Activated T-cell treated with anti-CD3 and anti-CD28 coated beads, Interleukin-2, amount 50 U/mL, for 48 hours (primary cell): Measurements from ENCODE around the gene ATP6V0E1.
"Not testable (repeated sequence)": the region's sequence is repeated elsewhere in the genome, so short reads cannot be mapped to it uniquely, and the experiment has no call there.

ENCODE experiments used
- DNase-seq, 2 experiments: peaks; one replicate each; pipeline ENCODE4 v3.0.0-alpha.2; 2020

Gene ATP6V0E1

DNA sequence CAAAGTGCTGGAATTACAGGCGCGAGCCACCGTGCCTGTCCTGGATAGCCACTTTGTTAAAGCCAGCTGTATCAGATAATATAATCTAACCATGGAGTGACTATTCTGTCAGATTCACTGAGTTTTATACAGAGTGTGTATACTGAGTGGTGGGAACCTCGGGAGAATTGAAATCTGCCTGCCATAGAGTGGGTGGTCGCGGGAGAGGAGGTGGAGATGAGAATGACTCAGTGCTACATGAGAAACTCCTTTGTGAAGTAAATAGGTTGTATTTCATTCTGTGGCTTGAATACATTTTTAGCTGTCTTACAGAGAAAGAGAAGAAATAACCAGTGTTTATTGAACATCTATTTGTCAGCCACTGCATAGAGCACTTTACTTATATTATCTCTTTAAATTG, 26.4 kb downstream of the ATP6V0E1 start:
- peak; percentile 31 to 36 for DNase-seq

DNA sequence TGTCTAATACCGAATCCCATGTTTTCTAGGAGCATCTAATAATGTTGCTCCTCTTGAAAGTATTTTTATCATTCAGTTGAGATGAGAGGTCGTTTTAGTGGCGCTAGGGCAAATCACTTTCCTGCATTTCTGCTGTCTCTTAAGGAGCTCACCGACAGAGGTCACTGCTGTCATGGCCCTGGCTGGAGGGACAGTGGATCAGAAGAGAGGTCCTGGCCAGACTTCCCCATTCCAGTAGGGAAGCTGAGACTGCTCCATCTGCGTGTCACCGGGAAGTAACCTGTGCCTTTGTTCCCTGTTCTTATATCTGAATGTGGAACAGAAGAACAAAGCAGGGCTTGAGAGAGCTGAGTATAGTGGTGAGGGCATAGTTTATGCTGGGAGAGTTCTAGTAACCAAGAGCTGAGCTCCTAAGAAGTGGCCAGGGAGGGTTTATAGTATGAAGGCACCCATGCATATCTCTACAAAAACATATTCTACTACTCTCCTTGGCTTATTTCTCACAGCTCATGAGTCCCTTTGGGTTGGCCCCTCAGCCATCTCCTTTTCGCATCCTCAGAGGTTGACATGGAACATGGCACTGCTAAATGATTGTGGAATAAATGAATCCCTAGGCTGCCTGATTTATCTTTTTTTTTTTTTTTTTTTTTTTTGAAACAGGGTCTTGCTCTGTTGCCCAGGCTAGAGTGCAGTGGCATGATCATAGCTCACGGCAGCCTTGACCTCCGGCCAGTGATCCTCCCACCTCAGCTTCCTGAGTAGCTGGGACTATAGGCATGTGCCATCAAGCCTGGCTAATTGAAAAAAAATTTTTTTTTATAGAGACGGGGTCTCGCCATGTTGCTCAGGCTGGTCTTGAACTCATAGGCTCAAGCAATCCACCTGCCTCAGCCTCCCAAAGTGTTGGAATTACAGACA, 27.2 kb downstream of the ATP6V0E1 start:
- DNase-seq: no peak

DNA sequence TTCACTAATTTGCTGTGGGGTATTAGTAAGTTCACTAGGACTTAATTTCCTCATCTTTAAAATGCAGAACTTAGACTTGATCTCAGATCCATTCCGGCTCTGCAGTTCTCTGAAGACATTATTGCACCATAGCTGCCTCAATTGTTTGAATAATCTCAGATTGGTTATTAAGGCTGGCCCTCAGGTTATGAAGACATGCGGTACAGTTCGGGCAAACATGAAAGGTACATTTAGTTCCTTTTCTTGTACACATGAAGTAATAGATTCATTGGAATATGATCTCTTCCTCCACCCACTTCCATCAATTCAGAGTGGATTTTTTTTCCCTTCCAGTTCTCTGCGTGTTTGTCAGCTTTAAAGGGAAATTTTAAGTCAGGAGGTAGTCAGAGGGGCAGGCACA, 28.0 kb downstream of the ATP6V0E1 start:
- DNase-seq: no peak

DNA sequence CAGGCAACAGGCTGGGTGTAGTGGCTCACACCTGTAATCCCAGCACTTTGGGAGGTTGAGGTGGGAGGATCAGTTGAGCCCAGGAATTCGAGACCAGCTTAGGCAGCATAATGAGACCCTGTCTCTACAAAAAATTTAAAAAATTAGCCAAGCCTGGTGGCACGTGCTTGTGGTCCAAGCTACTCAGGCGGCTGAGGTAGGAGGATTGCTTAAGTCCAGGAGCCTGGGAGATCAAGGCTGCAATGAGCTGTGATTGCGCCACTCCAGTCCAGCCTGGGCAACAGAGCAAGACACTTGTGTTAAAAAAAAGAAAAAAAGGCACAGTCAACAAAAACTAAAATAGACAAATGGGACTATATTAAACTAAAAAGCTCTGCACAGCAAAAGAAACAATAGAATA, 29.3 kb downstream of the ATP6V0E1 start:
- no peak for DNase-seq

DNA sequence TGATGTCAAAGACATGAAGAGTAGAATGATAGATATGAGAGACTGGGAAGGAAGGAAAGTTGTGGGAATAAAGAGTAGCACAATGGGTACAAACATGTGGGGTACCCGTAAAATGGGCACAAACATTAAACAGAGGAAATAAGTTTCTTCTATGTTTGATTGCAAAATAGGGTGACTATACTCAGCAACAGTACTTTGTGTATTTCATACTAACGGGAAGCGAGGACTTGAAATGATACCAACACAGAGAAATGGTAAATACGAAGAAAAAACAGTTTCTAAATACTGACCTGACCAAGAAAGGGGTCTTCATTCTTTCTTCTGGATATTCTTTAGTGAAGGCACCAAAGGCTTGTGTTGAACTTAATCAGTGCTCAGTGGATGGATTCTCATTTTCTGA, 31.1 kb downstream of the ATP6V0E1 start:
- DNase-seq: no peak

DNA sequence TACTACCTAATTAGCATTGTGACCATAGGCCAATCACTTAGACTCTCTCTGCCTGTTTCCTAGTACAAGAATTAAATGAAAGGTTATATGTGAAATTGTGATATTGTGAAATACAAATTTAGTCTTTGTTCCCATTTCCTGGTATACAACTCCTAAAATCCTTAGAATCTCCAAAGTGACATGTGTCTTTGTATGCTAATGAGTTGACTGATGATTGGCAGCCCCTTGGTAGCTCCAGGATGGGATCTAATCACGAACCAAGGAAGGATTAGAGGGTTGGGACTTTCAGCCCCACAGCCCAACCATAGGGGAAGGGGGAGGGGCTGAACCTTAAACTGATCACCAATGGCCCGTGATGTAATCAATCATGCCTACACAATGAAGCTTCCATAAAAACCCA, 31.6 kb downstream of the ATP6V0E1 start:
- DNase-seq: no peak

DNA sequence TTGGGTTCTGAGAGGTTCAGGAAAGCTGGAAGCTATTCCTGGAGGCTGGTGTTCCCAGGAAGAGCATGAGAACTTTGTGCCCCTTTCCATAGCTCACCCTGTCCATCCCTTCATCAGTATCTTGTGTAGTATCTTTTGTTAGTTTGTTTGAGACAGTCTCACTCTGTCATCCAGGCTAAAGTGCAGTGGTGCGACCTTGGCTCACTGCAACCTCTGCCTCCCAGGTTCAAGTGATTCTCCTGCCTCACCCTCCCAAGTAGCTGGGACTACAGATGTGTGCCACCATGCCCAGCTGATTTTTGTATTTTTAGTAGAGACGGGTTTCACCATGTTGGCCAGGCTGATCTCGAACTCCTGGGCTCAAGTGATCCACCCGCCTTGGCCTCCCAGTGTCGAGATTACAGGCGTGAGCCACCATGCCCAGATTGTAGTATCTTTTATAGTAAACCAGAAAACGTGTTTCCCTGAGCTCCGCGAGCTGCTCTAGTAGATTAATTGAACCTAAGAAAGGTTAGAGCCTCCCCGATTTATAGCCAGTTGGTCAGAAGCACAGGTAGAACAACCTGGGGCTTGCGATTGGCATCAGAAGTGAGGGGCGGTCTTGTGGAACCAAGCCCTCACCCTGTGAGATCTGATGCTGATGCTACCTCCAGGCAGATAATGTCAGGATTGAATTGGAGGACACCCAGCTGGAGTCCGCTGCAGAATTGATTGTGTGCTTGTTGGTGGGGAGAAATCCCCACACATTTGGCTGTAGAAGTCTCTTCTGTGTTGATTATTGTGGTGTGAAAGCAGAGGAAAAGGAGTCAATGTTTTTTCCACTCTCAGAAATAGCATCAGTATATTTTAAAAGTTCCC, 32.3 kb downstream of the ATP6V0E1 start:
- peak in 1 of 2 experiments; percentile 12 for DNase-seq

DNA sequence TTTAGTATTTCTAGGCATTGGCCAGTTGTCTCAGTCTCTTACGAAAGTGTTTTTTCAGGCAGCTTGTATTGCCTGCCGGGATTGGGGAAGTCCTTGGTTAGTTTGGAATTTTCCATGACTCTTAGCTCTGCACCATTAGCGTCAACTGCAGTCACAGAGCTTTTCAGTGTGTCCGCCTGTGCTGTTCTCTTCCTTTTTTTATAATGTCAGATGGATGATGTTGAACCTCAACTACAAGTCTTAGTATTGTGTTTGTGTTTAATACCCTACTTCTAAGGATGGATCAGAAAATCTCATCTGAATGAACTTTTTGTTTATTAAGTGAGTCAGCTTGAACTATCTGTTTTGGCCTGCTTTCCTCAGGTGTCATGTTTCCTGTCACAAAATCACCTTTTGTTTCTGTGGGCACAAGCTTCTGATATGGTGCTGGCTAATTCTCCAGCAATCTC, 33.1 kb downstream of the ATP6V0E1 start:
- peak in 1 of 2 experiments; percentile 4 for DNase-seq

DNA sequence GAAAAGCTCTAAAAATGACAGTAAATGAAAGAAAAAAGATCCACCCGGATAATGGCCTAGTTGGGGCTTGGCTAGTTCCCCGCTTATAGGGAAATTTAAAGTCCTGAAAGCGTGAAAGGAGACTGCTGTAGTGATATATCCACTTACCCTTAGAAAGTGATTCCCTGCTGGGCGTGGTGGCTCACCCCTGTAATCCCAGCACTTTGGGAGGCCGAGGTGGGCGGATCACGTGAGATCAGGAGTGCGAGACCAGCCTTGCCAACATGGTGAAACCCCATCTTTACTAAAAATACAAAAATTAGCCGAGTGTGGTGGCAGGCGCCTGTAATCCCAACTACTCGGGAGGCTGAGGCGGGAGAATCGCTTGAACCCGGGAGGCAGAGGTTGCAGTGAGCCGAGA, 33.5 kb downstream of the ATP6V0E1 start:
- DNase-seq: not testable (repeated sequence)

DNA sequence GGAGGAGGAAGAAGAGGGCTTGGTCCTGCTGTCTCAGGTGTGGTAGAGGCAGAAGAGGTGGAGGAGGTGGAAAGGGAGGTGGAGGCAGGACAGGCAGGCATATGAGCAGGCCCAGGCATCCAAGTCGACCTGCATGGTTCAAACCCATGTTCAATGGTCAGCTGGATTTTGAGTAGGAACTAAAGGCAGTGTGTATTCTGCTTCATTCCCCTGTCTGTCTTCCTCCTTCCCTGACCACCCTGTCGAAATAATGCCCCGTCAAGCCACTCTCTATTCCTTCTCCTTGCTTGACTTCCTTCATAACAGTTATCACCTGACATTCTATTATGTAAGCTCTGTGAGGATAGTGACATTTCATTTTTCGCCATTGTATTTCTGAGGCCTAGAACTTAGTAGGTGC, 34.8 kb downstream of the ATP6V0E1 start:
- DNase-seq: no peak

DNA sequence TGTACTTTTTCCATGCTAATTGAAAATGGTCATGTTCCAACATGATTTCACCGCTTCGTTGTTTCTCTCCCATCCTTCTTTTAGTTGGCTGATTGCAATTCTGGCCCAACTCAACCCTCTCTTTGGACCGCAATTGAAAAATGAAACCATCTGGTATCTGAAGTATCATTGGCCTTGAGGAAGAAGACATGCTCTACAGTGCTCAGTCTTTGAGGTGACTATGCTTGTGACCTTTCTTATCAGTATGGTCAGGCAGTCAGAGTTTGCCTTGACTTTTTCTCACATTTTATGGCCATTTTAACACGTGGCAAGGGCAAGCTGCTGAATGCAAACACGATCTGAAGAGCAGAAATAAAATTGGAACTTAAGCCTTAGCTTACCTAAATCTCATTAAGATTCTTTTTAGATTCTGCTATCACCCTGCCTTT, 36.6 kb downstream of the ATP6V0E1 start:
- no peak for DNase-seq

DNA sequence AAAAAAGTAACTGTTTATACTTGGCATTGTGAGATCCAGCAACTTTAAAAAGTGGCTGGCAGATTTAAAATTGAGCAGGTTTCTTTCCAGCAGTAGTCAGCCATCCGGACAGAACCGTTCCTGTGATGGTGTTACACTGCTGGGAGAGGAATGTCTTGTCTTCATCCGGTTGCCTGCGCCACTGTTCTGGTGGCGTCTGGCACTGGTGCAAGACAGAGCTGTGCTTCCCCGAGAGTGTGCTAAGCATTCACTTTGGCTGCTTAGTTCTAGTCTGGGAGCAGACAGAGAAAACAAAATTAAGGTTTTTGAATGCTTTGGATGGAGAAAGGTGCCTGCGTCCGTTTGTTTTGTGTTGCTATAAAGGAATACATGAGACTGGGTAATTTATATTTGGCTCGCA, 37.1 kb downstream of the ATP6V0E1 start:
- DNase-seq: no peak

DNA sequence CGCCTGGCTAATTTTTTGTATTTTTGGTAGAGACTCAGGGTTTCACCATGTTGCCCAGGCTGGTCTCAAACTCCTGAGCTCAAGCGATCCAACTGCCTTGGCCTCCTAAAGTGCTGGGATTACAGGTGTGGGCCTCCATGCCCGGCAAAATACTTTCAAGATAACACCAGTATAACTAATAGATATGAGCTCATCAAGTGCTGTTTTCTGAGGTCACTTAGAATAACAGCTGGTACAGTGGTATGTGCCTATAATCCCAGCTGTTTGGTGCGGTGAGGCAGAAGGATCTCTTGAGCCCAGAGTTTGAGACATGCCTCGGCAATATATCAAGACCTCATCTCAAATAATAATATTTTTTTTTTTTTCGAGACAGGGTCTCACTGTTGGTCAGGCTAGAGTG, 42.1 kb downstream of the ATP6V0E1 start:
- no peak for DNase-seq

DNA sequence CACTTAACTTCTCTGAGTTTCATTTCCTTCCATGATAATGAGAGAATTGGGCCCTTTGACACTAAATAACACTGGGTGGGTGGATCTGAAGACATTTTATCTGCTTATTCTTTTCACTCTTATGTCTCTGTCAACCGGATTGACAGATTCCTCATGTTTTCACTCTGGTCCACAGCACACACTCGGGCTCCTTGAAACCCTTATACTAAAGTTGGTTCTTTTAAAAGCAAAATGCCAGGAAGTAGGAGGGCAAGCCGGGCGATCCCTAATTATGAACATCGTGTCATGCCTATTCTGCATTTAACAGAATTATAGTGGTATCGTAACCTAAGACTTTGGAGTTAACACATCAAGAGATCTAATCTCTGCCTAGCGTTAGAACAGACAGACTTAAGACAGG, 44.3 kb downstream of the ATP6V0E1 start:
- no peak for DNase-seq

DNA sequence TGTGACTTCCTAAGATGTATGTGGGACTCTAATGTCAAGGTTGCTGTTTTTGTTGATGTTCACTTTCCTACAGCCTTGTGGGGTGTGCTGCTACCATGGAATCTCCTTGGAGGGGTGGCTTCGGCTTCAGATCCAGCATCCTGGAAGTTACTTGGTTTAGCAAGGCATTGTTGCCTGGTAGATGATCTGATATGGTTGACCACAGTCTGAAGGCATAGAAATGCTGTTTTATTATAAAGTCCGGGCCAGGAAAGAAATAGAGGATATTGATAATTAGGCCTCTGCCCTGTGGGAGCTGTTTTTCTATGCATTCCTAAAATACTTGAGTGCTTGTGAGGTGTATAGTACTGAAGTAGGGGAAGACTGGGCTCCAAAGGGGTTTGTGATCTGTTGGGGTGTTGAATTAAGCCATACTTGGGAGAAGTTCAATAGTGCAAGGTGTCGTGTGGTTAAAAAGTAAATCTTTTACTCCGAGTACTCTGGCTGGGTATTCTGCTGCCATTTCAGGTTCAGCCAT, 45.3 kb downstream of the ATP6V0E1 start:
- DNase-seq: no peak

DNA sequence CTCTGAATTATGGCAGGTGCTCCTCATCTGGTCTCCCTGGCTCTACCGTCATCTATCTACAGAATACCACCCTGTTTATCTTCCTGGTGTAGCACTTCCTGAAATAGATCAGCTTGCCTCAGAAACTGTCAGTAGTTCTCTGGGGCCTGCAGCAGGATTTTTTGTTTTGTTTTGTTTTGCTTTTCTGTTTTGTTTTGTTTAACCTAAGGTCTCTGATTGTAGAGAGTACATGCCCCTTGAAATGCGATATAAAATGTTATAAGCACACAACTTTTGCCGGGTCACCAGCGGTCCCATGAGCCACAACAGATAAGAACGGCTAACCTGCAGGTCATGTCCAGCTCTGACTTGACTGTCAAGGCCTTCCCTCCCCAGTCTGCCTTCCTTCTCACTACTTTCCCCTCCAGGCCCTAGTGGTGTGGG, 45.9 kb downstream of the ATP6V0E1 start:
- no peak for DNase-seq

DNA sequence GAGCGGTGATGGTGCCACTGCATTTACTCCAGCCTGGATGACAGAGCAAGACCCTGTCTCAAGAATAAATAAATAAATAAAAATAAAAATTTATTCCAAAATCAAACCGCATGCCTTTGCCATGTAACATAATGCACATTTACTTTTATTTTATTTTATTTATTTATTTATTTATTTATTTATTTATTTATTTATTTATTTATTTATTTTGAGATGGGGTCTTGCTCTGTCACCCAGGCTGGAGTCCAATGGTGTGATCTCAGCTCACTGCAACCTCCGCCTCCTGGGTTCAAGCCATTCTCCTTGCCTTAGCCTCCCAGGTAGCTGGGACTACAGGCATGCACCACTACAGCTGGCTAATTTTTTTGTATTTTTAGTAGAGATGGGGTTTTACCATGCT, 48.5 kb downstream of the ATP6V0E1 start:
- not testable (repeated sequence) for DNase-seq

DNA sequence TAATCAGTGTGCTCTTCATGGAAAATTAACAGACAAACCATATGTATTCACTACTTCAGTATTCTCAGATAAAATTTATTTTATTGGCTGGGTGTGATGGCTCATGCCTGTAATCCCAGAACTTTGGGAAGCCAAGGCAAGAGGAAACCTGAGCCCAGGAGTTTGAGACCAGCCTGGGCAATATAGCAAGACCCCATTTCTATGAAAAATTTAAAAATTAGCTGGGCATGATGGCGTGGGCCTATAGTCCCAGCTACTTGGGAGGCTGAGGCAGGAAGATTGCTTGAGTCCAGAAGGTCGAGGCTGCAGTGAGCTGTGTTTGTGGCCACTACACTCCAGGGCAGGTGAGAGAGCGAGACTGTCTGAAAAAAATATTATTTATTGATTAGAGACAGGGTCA, 49.2 kb downstream of the ATP6V0E1 start:
- no peak for DNase-seq

DNA sequence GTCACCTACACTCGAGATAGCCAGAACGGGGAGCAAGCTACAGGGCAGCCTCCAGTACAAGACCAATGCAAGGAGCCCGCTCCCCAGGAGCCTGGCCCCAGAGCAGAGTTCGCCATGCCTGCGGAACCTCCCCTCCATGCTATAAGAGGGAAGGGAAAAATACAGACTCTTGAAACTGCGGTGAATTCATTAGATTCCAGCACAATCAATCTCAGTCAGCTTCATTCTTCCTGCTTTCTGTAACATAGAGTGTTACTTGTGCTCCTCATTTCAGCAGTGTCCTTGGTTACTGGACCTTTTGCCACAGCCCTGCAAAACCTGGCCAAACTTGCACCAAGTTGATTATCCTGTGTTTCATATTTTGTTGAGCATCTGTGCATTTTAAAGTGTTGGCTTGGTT, 50.4 kb downstream of the ATP6V0E1 start:
- DNase-seq: no peak

DNA sequence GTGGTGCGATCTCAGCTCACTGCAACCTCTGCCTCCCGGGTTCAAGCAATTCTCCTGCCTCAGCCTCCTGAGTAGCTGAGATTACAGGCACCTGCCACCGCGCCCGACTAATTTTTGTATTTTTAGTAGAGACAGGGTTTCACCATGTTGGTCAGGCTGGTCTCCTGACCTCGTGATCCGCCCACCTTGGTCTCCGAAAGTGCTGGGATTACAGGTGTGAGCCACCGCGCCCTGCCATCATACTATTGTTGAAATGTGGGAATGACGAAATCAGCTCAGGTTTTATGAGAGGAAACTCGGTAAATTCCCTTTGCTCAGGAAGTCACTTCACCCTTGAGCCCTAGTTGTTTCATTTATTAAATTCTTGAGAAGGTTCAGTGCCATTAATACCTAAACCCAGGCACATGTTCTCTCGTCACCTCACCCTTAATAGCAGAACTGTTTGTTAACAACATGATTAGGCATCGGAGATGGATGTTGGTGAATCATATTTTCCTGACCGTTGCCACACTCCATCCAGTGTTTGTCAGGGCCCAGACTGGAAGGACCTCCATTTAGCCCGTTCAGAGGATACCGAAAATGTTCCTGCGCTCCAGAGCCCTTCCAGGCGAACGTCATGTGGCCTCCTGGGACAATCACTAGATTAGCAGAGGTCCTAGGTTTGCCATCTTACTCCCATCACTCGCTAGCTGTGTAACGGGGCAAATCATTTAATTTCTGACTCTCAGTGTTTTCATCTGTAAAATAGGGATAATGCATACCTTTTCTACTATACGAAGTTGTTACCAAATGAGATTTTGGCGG, 52.5 kb downstream of the ATP6V0E1 start:
- DNase-seq: peak; percentile 67 to 70

DNA sequence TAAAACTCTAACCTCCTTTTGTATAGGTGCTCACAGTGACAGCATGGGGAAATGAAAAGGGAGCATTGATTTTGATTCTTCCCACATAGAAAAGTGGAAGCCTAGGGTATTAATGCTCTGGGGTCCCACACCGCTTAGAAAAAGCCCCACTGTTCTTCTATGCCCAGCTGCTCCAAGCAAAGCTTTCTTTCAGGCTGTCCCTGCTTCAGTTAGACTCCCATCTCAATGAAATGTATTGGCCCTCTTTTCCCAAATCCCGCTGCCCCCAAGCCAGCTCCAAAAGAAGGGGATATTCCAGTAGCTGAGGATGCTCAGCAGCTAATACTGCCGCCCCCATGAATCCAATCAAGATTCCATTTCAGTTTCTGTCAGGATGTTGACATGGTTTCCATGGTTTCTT, 55.6 kb downstream of the ATP6V0E1 start:
- DNase-seq: no peak

DNA sequence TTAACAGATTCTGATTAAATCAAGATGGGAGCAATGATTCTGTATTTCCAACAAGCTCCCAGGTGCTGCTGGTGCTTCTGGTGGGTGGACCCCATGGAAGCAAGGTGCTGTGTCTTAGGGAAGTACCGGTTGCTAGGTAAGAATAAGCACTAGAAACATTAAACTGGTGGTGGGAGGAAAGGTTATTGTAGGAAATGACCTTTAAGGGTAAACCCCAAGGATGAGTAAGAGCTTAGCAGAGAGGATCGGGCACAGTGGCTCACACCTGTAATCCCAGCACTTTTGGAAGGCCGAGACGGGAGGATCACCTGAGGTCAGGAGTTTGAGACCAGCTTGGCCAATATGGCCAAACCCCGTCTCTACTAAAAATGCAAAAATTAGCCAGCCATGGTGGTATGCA, 56.4 kb downstream of the ATP6V0E1 start:
- no peak for DNase-seq
